Inferior parietal cortex (tissue), 1 donor: Measurements from ENCODE around the gene PDCL2.
"Not testable (repeated sequence)": the region's sequence is repeated elsewhere in the genome, so short reads cannot be mapped to it uniquely, and the experiment has no call there.

Source experiments
- DNase-seq: peaks from one replicate; pipeline ENCODE4 v3.0.0-alpha.2; 2016; ENCODE audit errors: extremely low spot score

The PDCL2 gene

DNA sequence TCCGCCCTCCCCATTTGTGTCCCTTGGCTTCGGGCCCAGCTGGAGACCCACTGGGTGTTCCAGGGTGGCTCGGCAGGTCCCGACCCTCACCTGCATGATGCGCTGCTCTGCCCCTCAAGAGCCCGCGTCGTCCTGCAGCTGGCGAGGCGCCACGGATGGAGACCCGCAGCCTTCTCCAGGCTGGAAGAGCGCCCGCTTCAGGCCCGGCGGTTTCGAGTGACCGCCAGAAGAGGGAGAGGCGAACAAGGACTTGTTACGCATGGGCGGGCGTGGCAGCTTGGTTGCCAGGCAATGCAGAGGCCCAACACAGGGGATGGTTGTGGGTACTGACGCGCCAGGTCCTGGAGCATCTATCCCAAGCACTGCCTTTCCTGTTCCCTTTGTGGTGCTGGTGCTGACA lies at the start of gene PDCL2:
Gene PDCL2, minus strand, starts transcription at position 232 of the 400 bp plus-strand sequence. Its CDS starts 136 bp downstream, at position 96.
- no peak for DNase-seq

GRCh38 chr4:55637272-55637820 lies 45.3 kb upstream of the PDCL2 start:
- DNase-seq, result no peak

- DNase-seq, result no peak
These were observed 44.6 kb upstream of the PDCL2 start for GRCh38 chr4:55636656-55636999.

DNA sequence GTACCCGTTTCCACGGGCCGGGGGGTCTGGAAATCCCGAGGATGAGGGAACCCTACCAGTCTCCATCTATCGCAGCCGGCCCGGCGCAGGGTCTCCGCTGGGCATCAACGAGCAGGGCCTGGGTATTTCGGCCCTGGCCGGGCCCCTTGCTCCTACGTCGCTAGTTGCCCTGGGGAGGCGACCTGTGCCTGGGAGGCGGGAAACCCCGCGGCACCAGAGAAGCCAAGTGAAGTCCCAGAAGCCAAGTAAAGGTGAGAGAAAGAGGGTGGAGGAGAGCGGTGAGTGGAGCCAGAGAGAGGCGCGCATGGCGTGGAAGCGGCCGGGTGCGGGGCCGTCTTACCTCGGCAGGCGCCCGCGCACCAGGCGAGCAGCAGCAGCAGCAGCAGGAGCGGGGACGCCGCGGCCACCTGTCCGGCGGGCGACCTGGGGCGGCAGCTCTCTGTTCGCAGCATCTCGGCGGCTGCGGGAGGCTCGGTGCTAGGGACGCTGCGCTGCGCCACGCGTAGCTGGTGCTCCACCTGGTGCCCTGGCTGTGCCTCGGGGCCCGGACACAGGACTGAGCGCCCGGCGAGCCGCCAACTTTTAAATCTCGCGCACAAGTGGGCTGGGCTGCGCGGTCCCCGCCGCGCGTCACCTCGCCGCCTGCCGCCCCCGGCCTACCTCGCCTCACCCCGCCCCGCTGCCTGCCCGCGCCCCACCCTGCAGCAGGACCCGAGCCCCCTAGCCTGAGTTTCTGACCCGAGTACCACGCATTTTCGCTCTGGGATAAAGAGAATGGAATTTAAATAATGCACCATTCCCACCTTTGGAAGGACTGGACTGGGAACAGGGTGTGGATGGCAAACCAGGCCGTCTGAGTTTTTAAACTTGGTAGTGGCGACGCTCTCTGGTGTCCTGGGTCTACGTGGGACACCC lies 44.0 kb upstream of the PDCL2 start, which contains the start of gene NMU:
Gene NMU, minus strand, starts transcription at position 558 of the 915 bp plus-strand sequence. Its CDS starts 106 bp downstream, at position 452.
- DNase-seq, result no peak

GRCh38 chr4:55635282-55635681 lies 43.2 kb upstream of the PDCL2 start:
- no peak for DNase-seq

GRCh38 chr4:55634417-55635128 lies 42.5 kb upstream of the PDCL2 start:
- DNase-seq, result no peak

GRCh38 chr4:55633903-55634302 lies 41.9 kb upstream of the PDCL2 start:
- DNase-seq, result no peak

GRCh38 chr4:55625835-55626234 lies 33.8 kb upstream of the PDCL2 start:
- DNase-seq, result no peak

GRCh38 chr4:55624063-55624462 lies 32.0 kb upstream of the PDCL2 start:
- DNase-seq, result not testable (repeated sequence)

GRCh38 chr4:55618546-55619143 lies 26.6 kb upstream of the PDCL2 start:
- no peak for DNase-seq

- no peak for DNase-seq
These were observed 25.6 kb upstream of the PDCL2 start for GRCh38 chr4:55617587-55618197.

GRCh38 chr4:55615008-55615407 lies 23.0 kb upstream of the PDCL2 start:
- no peak for DNase-seq

DNA sequence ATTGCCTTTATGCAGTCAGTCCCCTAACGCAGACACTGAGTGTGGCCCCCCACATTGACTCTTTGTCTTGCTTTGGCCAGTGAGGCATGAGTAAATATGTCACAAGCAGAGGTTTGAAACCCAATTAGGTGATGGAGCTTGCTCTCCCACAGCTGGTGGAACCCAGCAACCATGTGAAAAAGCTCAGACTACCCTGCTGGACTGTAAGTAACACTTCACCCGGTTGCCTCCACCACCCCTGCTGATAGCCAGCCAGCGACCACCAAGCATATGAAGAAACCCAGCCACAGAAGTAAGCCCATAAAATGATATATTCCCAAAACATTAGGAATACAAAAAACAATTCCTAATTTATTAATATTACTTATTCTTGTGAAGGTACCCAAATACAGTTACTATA lies 21.6 kb upstream of the PDCL2 start:
- DNase-seq, result no peak

GRCh38 chr4:55612341-55612740 lies 20.3 kb upstream of the PDCL2 start:
- no peak for DNase-seq

GRCh38 chr4:55611358-55612059 lies 19.5 kb upstream of the PDCL2 start:
- DNase-seq, result no peak

DNA sequence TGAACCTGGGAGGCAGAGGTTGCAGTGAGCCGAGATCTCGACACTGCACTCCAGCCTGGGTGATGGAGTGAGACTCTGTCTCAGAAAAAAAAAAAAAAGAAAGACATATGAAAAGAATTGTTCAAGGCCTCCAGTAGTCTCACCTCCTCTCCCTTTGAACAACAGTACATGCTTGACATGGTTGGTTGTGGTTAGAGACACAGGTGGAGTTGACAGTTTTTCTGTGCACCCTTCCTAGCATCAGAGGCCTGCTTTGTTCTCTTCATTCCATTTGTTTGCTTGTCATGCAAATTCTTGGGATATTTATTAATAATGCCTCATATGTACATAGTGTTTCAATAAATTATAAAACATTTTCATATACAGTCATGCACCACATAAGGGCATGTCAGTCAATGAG lies 18.3 kb upstream of the PDCL2 start:
- no peak for DNase-seq

GRCh38 chr4:55609393-55609866 lies 17.4 kb upstream of the PDCL2 start:
- no peak for DNase-seq

- DNase-seq, result no peak
These were observed 16.5 kb upstream of the PDCL2 start for GRCh38 chr4:55608591-55608990.

GRCh38 chr4:55604996-55605395 lies 13.0 kb upstream of the PDCL2 start:
- no peak for DNase-seq

DNA sequence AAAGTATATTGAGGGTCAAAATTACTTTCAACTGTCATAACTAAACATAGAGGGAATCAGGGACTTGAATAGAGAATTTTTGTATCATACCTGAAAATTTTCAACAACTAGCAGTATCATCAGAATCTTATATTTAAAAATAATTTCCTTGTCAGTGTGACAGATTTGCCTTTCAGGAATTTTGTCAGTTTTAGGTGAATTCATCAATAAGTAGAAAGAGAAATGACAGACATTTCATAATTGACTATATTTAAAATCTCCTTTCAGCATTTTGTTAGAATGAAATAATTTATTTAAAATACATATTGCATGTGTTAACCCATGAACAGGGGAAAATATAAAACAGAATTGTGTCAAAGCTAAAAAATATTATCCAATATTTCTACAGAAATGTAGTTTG lies 8.6 kb upstream of the PDCL2 start:
- no peak for DNase-seq

DNA sequence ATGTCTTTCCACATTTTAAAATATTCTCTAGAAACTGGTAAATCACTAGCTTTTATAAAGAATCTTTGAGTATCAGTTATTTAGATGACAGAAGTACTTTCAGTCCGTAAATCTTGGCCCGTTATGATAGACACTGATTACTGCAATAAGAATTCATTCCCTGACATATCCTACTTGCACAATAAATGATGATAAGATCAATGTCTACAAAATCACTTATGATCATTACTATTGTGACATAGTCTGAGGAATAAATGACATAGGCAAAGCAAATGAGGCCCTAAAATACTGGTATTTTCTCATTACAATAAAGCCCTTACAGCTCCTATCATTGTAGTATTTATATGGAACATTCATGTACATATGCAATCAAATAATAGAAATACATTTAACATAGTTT lies 6.6 kb upstream of the PDCL2 start:
- no peak for DNase-seq
